ENCODE data around the gene CLDN4.

Gene CLDN4

GRCh38 chr7:73852500-73852899 lies 21.7 kb downstream of the CLDN4 start:
- DNase-seq (ENCODE audit: low read depth) = no peak
- TF ChIP-seq MAX (IDR thresholded peaks at IDR 0.05; ENCODE audit: low read depth, low read length) = no peak
- no peak for TF ChIP-seq POLR2A (IDR thresholded peaks at IDR 0.05; ENCODE audit: extremely low read depth, insufficient read length)
- no peak for TF ChIP-seq MYC (IDR thresholded peaks at IDR 0.05; ENCODE audit: low read depth, low read length)
- no peak for TF ChIP-seq CTCF (IDR thresholded peaks at IDR 0.05; ENCODE audit: low read depth, low read length)
- no peak overlapping the region for H3K4me3 ChIP-seq (ENCODE audit: low read depth, low read length)

GRCh38 chr7:73856941-73857340 lies 26.1 kb downstream of the CLDN4 start:
- TF ChIP-seq CTCF (IDR thresholded peaks at IDR 0.05; ENCODE audit: low read depth, low read length) (no peak), MYC (IDR thresholded peaks at IDR 0.05; ENCODE audit: low read depth, low read length) (no peak), POLR2A (IDR thresholded peaks at IDR 0.05; ENCODE audit: extremely low read depth, insufficient read length) (no peak), MAX (IDR thresholded peaks at IDR 0.05; ENCODE audit: low read depth, low read length) (no peak)

DNA sequence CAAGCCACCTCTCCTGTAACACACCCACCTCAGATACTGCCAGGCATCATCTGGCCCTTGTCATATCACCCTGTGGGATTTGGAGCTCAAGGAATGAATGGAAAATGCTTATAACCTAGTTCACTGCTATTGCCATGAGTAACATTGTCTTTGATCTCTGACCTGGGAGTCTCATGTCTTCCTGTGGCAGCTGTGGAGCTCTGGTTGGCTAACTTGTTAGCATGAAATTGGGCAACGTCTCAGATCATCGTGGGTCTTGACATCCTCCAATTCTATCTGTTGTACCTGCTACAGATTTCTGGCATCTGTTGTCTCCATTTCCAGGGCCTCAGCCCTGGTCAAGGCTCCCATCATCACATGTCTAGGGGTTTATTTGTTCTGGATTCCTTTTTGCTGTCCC lies 28.0 kb downstream of the CLDN4 start:
- no peak for TF ChIP-seq MYC (IDR thresholded peaks at IDR 0.05; ENCODE audit: low read depth, low read length)
- TF ChIP-seq CTCF (IDR thresholded peaks at IDR 0.05; ENCODE audit: low read depth, low read length) = no peak
- no peak for TF ChIP-seq POLR2A (IDR thresholded peaks at IDR 0.05; ENCODE audit: extremely low read depth, insufficient read length)
- TF ChIP-seq MAX (IDR thresholded peaks at IDR 0.05; ENCODE audit: low read depth, low read length) = no peak
- no peak overlapping the region for H3K4me3 ChIP-seq (ENCODE audit: low read depth, low read length)
- peak; percentile 57 for DNase-seq (ENCODE audit: low read depth)

More at GRCh38 chr7:73856941-73857340, 26.1 kb downstream of the CLDN4 start:
- no peak for DNase-seq (ENCODE audit: low read depth)
- H3K4me3 ChIP-seq (ENCODE audit: low read depth, low read length) = no peak overlapping the region

- no peak for DNase-seq (ENCODE audit: low read depth)
- TF ChIP-seq MYC (IDR thresholded peaks at IDR 0.05; ENCODE audit: low read depth, low read length) (no peak), MAX (IDR thresholded peaks at IDR 0.05; ENCODE audit: low read depth, low read length) (no peak), CTCF (IDR thresholded peaks at IDR 0.05; ENCODE audit: low read depth, low read length) (no peak), POLR2A (IDR thresholded peaks at IDR 0.05; ENCODE audit: extremely low read depth, insufficient read length) (no peak)
- no peak within 1 kb of the TSS for H3K4me3 ChIP-seq (ENCODE audit: low read depth, low read length)
Observed at GRCh38 chr7:73860859-73861258, 30.1 kb downstream of the CLDN4 start, which contains the start of gene TMEM270. Gene TMEM270, plus strand, starts transcription at chr7:73861159. Its CDS starts 36 bp downstream, at chr7:73861195.

- no peak for TF ChIP-seq CTCF (IDR thresholded peaks at IDR 0.05; ENCODE audit: low read depth, low read length)
- TF ChIP-seq MYC (IDR thresholded peaks at IDR 0.05; ENCODE audit: low read depth, low read length) = no peak
- no peak for TF ChIP-seq POLR2A (IDR thresholded peaks at IDR 0.05; ENCODE audit: extremely low read depth, insufficient read length)
- DNase-seq (ENCODE audit: low read depth) = no peak
- no peak overlapping the region for H3K4me3 ChIP-seq (ENCODE audit: low read depth, low read length)
Observed at GRCh38 chr7:73861305-73861704, 30.5 kb downstream of the CLDN4 start.

Data from NB4 (cell line).